ENCODE results near the gene GINS1.
"Not testable (repeated sequence)": the region's sequence is repeated elsewhere in the genome, so short reads cannot be mapped to it uniquely, and the experiment has no call there.

The GINS1 gene

DNA sequence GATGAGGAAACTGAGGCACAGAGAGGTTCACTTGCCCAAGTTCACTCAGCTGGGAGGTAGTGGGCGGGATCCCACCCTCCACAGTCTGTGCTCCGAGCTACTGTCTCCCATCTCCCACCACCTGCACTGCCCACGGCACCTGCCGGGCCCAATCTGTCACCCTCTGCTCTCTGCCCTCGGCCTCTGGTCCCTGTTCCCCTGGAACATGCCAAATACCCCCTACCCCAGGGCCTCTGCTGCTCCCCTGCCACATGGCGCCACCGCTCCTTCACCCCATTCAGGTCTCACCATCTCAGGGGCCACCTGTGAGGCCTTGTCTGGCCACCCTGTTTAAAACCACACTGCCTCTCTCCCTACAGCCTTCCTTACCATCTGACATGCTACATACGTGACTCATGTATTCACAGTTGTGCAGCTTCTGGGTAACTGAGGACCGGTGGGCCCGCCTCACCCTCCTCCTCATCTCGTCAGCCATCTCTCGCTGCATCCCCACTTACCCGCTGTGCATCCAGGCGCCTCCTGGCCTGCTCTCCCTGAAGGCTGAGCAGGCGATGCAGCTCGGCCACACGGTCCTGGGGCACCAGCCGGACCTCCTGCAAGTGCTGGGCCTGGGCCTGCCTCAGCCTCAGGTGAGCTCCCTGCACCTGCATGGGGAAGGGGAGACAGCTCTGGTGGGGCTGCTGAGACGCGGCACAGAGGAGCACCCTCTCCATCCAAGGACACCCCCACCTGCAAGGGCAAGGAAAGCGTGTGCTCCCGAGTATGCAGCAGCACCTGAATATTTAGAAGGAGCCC is 50.6 kb downstream of the GINS1 start:
- DNase-seq: no peak

DNA sequence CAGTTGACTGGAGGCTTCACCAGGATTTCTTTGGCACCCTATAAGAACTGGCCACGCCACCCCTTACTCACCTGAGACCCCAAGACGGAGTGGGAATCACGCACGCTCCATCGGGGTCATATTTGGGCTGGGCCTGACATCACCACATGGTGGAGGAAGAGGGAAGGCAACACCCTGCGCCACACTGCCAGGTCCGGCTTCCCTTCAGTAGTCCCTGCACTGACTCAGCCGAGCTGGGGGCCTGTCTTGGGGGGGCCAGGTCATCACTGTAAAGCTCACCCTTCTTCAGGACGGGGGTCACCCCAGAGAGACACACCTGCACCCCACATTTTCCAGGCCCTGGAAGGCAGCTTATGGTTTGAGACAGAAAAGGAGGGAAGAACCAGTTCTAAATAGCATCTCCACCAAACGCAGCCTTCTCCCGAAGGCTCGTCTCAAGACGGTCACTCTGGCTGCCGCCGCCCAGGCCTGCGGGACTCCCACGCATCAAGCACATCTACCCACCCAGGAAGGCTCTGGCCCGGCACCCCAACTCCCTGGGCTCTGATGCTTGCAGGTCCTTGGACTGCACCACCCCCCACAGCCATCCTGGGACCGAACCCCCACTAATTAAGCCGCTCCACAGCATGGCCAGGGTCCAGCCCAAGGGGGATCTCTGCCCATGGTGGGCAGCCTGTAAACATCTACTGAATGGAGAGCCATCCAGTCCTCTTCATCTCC is 51.8 kb downstream of the GINS1 start:
- no peak for DNase-seq

DNA sequence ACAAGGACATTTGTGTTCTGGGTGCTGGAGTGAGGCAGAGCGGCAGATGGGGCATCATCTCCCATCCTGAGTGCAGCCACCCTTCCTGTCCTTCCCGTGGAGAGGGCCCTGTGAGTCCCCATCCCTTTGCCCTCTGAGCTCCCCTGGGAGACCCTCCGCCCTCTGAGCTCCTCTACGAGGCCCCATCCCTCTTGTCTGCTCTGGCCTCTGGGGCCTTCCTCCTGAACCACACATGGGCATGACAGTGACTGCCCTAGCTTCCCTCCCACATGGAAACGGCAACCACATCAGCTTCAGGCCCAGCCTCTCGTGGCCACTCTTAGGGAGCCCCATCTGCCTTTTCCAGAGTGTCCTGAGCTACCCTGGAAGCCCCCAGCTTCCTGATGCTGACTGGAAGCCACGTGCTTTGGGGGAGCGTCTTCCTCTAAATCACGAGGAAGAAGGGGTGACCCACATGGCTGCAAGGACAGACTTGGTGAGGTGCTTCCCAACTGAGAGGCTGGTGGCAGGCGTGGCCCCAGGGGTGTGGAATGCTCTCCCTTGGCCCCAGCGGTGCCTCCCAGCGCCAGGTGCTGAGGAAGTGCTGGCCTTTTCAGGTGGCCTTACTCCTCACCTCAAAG is 52.6 kb downstream of the GINS1 start:
- DNase-seq: no peak

DNA sequence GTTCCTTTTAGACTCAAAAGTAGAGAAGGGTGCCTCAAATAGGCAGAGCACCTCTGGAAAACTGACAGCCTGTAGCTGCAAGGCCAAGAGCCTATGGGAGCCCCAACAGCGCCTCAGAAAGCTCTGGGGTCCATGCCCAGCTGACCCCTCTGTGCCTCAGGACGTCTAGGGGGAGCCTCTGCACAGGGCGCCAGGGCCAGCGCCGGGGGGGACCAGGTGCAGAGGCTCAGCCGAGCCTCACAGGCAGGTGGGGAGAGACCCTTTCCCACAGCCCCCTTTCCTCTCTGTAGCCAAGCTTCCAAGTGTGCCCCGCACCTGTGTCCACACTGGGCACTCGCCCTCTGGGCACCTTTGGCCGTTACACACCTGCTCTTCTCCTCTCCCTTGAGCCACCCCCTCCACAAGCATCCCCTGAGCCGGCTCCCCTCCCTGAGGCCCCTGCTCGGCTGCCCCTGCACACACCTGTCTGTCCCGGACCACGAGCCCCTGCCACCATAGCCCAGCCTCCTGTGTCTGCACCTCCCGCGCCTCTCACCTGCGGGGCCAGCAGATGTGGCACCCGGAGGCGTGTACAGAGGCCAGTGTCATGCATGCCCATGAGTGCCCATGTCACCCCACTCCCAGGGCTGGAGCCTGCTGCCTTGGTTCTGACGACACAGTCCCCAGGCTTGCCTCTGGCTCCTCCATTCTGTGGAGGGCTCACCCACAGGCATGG is 53.2 kb downstream of the GINS1 start:
- DNase-seq: no peak

DNA sequence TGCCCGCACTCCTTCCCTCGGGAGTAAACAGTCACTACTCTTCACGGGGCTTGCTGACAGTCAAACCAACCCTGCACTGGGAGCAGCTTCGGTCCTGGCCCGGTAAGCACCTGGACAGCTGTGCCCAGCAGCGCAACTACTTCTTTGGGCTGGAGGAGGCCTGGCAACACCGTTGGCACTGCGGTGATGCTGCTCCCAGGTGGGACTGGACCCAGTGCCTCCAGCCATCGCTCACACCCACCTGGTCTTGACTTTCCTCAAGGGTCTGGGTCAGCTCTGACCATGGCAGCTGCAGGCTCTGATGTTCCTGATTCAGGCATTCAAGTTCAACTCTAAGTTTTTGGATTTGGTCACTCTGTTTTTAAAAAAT is 53.8 kb downstream of the GINS1 start:
- no peak for DNase-seq

- DNase-seq: no peak
These were observed 54.5 kb downstream of the GINS1 start for GRCh38 chr20:25461786-25462545.

- no peak for DNase-seq
These were observed 57.2 kb downstream of the GINS1 start for GRCh38 chr20:25464501-25465242.

DNA sequence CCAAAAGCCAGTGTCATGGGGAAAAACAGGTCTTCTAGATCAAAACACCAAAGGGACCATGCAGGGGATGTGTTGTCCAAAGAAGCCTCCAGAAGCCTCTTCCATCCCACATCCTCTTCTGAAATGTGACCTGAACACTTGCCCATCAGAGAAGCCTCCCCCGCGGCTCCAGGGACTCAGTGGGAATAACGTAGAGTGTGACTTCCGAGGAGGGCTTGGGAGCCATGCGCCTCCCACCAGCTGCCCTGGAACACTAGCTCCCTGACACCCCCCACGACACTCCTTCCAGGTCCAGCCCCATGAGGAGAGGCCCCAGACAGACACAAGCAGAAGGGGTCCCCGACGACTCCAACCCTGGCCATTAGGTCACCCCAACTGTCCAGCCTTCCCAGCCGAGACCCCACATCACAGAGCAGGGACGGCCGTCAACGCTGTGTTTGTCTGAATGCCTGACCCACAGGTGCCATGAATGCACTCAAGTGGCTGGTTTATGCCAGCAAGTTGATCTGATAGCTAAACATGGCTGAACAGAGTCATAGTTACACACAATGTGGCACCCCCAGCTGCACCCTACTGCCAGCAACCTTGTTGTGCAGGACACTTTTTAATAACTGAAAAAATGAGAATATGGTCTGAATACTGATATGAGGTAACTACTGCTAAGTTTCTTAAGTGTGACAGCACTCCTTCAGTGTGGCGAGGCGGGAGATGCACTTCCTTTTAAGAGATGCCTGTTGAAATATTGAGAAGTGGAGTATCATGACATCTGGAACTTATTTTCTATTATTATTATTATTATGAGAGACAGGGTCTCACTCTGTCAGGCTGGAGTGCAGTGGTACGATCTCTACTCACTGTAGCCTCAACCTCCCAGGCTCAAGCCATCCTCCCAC is 58.0 kb downstream of the GINS1 start:
- no peak for DNase-seq

GRCh38 chr20:25466846-25467245 is 59.4 kb downstream of the GINS1 start:
- no peak for DNase-seq

DNA sequence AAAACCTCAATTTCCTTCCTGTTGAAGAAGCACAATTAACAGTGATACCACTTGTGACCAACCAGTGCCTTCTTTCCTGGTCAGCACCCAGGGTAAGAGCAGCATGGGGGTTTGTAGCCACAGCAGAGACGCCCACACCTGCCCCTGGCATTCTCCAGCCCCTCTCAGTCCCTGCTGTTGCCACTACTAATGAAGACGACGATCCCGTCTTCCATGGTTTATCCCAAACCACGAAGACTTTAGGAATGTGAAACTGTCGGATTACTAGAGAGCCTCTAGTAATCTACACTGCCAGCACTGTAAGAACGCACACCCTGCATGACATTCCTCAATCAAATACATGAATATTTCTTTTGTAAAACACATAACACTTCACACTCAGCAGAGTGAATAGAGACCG is 60.0 kb downstream of the GINS1 start:
- no peak for DNase-seq

DNA sequence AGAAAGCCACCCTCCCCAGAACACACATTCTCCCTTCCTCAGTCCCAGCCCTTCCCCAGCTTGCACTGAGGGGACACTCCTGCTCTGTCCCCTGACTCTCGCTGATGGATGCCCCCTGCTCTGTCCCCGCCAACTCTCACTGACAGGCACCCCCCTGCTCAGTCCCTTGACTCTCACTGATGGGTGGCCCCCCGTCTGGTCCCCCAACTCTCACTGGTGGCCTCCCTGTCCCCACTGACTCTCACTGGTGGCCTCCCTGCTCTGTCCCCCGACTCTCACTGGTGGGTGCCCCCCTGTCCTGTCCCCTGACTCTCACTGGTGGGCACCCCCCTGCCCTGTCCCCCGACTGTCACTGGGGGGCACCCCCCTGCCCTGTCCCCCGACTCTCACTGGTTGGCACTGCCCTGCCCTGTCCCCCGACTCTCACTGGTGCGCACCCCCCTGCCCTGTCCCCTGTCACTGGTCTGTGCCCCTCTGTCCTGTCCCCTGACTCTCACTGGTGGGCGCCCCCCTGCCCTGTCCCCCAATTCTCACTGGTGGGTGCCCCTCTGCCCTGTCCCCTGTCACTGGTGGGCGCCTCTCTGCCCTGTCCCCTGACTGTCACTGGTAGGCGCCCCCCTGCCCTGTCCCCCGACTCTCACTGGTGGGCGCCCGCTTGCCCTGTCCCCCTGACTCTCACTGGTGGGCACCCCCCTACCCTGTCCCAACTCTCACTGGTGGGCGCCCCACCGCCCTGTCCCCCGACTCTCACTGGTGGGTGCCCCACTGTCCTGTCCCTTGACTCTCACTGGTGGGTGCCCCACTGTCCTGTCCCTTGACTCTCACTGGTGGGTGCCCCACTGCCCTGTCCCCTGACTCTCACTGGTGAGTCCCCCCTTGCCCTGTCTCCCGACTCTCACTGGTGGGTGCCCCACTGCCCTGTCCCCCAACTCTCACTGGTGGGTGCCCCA is 60.9 kb downstream of the GINS1 start:
- no peak for DNase-seq

DNA sequence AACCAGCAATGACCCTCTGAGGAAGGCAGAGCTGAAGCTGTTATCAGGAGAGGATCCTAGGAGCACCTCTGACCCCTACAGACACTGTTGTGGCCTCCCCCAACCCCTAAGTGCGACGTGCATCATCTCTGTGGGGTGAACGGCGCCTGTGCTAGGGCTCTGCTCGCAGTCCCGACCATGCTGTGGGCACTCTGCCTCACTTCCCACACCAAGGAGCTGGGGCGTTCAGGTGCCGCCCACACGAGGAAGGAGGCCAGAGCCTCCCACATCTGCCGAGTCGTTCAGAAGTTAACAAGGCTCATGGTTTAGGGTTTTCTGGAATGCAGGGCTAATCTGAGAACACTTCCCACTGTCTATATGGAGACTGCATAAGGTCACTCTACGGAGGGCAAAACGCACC is 62.1 kb downstream of the GINS1 start:
- DNase-seq: no peak

DNA sequence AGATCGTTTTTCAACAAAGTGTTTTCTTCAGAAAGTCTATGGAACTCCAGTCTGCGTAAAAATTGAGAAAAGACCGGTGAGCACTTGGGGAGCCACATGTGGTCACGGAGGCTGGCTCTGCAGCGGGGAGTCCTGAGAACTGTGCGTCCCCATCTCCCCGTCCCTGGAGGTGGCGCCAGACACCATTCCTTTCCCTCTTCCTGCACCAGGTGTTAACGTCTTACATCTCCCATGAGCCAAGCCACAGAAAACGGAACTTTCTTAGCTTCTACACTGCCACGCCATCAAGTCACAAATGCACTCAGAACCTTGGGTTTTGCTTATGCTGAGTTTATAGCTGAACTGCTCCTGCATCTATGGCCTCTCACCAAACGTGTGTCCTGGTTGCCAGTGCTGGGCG is 62.6 kb downstream of the GINS1 start:
- DNase-seq: no peak

DNA sequence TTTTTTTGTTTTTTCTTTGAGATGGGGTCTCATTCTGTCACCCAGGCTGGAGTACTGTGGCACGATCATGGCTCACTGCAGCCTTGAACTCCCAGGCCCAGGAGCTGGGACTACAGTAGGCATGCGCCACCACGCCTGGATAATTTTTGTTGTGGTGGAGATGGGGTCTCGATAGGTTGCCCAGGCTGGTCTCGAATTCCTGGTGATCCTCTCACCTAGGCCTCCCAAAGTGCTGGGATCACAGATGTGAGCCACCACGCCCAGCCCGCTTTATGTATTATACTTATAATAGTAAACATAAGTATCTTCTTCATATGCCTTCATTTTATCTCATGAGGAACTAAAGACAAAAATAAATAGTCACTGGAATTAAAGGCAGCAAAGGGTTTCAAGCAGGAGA is 63.5 kb downstream of the GINS1 start:
- DNase-seq: no peak

DNA sequence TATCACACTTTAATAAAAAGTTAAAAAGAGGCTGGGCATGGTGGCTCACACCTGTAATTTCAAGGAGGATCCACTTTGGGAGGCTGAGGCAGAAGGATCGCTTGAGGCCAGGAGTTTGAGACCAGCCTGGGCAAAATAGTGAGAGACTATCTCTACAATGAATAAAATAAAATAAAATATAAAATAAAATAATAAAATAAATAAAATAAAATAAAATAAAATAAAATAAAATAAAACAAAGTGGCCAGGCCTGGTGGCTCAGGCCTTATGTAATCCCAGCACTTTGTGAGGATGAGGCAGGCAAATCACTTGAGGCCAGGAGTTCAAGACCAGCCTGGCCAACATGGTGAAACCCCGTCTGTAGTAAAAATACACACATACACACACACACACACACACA is 65.8 kb downstream of the GINS1 start:
- not testable (repeated sequence) for DNase-seq

DNA sequence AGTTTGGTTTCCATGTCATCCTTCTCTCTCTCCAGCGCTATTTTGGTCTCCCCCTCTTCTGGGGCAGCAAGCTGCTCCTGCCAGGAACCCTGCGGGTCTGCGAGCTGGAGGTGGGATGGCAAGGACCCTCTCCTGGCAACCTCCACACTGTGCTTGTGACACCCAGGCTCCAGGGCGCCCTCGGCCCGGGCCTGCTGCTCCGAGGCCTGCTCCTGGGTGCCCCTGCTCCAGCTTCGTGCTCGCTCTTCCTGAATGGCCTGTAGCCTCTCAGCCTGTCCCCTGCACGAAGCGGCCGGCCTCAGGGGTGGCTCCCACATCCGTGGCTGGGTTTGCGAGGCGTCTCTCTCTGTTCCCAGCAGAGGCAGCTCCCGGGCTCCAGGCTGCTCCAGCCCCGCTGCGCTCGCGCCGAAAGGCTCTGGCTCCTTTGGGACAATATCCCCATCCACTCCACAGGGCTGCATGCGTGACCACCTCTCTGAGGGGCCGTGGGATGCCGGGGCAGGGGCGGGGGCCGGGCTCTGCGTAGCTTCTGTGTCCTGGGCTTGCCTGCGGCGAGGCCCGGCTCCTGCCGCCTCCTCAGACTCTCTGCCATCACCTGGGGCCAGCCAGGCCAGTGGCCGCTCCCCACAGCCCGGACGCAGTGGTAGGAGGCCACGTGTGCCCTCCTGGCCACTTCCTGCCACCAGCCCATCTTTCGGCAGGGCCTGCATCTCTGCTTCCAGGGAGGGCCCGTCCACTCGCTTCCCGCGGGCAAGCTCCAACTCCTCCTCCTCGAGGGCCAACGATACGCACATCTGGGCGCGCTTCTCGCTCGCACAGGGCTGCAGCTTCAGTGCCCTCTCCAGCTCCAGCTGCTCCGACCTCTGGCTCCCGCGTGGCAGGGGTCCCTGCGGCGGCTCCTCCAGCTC is 68.9 kb downstream of the GINS1 start:
- no peak for DNase-seq

DNA sequence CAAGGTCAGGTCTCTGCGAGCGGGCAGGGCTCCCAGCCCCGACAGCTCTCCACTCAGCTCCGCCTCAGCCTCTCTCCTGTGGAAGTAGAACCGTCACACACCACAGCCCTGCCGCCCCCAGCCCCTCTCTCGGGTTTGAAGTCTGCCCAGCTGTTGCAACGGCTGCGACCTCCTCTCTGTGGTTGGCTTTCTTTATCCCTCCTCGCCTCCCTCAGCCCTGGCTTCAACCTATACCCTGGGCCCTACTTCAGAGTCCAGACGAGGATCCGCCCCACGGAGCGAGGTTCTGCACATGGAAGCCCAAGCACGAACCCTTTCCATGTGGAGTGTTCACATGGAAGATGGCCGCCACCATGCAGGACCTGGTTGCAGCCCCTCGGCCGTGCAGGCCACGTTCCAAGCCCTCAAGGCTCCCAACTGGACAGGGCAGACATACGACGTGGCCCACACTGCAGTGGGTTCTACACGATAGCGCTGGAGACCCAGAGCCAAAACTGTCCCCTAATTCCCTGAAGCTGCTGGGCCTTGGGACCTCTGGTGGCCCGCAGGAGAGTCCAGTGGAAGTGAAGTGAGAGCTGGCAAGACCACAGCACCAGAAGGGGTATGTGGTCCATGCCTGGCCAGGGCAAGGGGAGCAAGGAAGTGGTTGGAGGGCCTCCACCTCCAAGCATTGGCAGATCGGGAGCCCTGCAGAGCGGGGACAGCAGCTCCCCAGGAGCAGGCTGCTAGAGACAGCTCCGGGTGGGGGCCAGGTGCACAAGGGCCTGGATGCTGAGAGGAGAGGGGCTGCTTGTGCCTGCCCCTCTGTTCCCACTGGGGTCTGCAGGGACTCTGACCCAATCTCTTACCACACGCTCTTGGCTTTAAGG is 69.8 kb downstream of the GINS1 start:
- no peak for DNase-seq

All from stimulated activated naive CD4-positive, alpha-beta T cell treated with Interleukin-2 at 50 U/mL for 16 hours (primary cell).